Measurements from ENCODE around the gene MRPL40. TPM values are rescaled to one million over a fixed set of nuclear protein-coding genes. Genes with fewer than 3 reads are reported as not detected.

The MRPL40 gene
- total and polyA plus RNA-seq, 2 experiments from 2014 or later = 15.5 to 53.5 TPM

GRCh38 chr22:19447330-19448075 lies 15.2 kb downstream of the MRPL40 start, which contains the start of gene C22orf39:
C22orf39 (minus strand) TSS chr22:19447711; CDS start chr22:19447688, 23 bp downstream.
- Mint-ChIP-seq H3K4me1 (peaks cover 17% of the 10 kb centered on the region), H3K4me3 (peak within 1 kb of the TSS; percentile 91), H3K27me3 (ENCODE audit: insufficient read depth, low read depth, poor library complexity) (peaks cover 14% of the 10 kb centered on the region), H3K9me3 (no peaks in the 10 kb centered on the region; the same call in 2 of the 3 replicates), H3K27ac (peak within 1 kb of the TSS; percentile 85), H3K36me3 (ENCODE audit: low read depth) (peaks cover 51% of the 10 kb centered on the region)
- DNase-seq (ENCODE audit: low spot score) = peak; percentile 98
- H3K9me2 ChIP-seq (ENCODE audit: insufficient read depth) = no peaks in the 10 kb centered on the region
- H3K27ac ChIP-seq (ENCODE audit: low read depth) = peak within 1 kb of the TSS; percentile 93
- peaks cover 31% of the 10 kb centered on the region for H3K79me2 ChIP-seq (replicated peaks; ENCODE audit: insufficient read depth)
- peaks cover 12% of the 10 kb centered on the region; the same call in 1 of the 2 replicates for H3K4me1 ChIP-seq (ENCODE audit: insufficient read depth)
- peak within 1 kb of the TSS; percentile 93 for H2AFZ ChIP-seq
- H3K4me2 ChIP-seq = peak within 1 kb of the TSS; percentile 91
- H4K20me1 ChIP-seq (replicated peaks; ENCODE audit: insufficient read depth) = peaks cover 44% of the 10 kb centered on the region
- H3K4me3 ChIP-seq = peak within 1 kb of the TSS; percentile 77
- ATAC-seq = peak; percentile 84
- H3K27me3 ChIP-seq (ENCODE audit: insufficient read depth) = peaks cover 8% of the 10 kb centered on the region
- peaks cover 11% of the 10 kb centered on the region; the same call in 1 of the 2 replicates for H3F3A ChIP-seq (replicated peaks; ENCODE audit: low read depth)
- H3K36me3 ChIP-seq (ENCODE audit: insufficient read depth) = peaks cover 2% of the 10 kb centered on the region
- TF ChIP-seq NANOG (IDR thresholded peaks at IDR 0.05; ENCODE audit: borderline replicate concordance) = no peak
- no peak for TF ChIP-seq ZNF462 (CRISPR knock-in tag; IDR thresholded peaks at IDR 0.05)
- no peak for TF ChIP-seq ETS1 (IDR thresholded peaks at IDR 0.05)
- no peak for TF ChIP-seq STAT1 (IDR thresholded peaks at IDR 0.05; ENCODE audit: unreplicated experiment)
- TF ChIP-seq ZNF331 (CRISPR knock-in tag; IDR thresholded peaks at IDR 0.05; ENCODE audit: low read depth) = no peak
- TF ChIP-seq CTCF (conservative IDR thresholded peaks at IDR 0.05; ENCODE audit: low read depth in 2 of 2) = no peak
- TF ChIP-seq CREB1 (CRISPR knock-in tag; IDR thresholded peaks at IDR 0.05; ENCODE audit: low read depth) = peak; percentile 90
- TF ChIP-seq EZH2phosphoT487 (IDR thresholded peaks at IDR 0.05; ENCODE audit: unreplicated experiment) = no peak
- TF ChIP-seq JUNB (IDR thresholded peaks at IDR 0.05; ENCODE audit: unreplicated experiment) = no peak
- no peak for TF ChIP-seq REST (IDR thresholded peaks at IDR 0.05; ENCODE audit: unreplicated experiment)
- peak; percentile 73 for TF ChIP-seq POLR2AphosphoS5 (IDR thresholded peaks at IDR 0.05; ENCODE audit: low read depth)
- TF ChIP-seq EZH2 (IDR thresholded peaks at IDR 0.05; ENCODE audit: low read depth, unreplicated experiment) = no peak
- no peak for TF ChIP-seq ZNF114 (CRISPR knock-in tag; IDR thresholded peaks at IDR 0.05)

Measured in GM23338 (cell line).